ENCODE measurements around the gene KDM4B. TPM values are rescaled to one million over a fixed set of nuclear protein-coding genes. Genes with fewer than 3 reads are reported as not detected.
A peak's percentile ranks its signal among the peaks of the same experiment; 100 is the strongest.

The KDM4B gene
- polyA plus RNA-seq, 3 donors = 6.4 to 22.7 (median 12.7) TPM

- no peaks in the 10 kb centered on the region for H3K36me3 ChIP-seq (replicated peaks in 1 of 2; ENCODE audit: control insufficient read depth in 1 of 2, insufficient read depth in 2 of 2, low read length in 2 of 2)
- H3K27me3 ChIP-seq (ENCODE audit: control insufficient read depth in 2 of 2, insufficient read depth in 2 of 2, low read length in 2 of 2) = peaks cover 0 to 3% of the 10 kb centered on the region in 2 donors
- no peaks in the 10 kb centered on the region for H3K4me1 ChIP-seq (ENCODE audit: control insufficient read depth in 1 of 2, insufficient read depth in 2 of 2, low read length in 2 of 2)
- no peak overlapping the region for H3K4me3 Mint-ChIP-seq
- H3K4me3 ChIP-seq (replicated peaks in 1 of 3; ENCODE audit: low read depth in 2 of 3, low read length in 3 of 3) = no peak overlapping the region
- H3K27ac ChIP-seq (ENCODE audit: low read depth in 1 of 2, low read length in 2 of 2) = no peak overlapping the region
- H3K9ac ChIP-seq (ENCODE audit: insufficient read depth, low read length, poor library complexity, severe bottlenecking) = no peak overlapping the region
- H3K4me2 ChIP-seq (replicated peaks; ENCODE audit: extremely low read depth, low read length, poor library complexity, severe bottlenecking) = no peak overlapping the region
- no peaks in the 10 kb centered on the region for H4K20me1 ChIP-seq (ENCODE audit: insufficient read depth, low read length)
- peaks cover 0 to 12% (median 0%) of the 10 kb centered on the region in 7 donors for H3K9me3 Mint-ChIP-seq
- DNase-seq = no peak
- H3K4me1 Mint-ChIP-seq = peaks cover 3% of the 10 kb centered on the region
- H3K9me3 ChIP-seq (replicated peaks in 1 of 2; ENCODE audit: control insufficient read depth in 1 of 2, insufficient read depth in 1 of 2, low read length in 2 of 2) = no peaks in the 10 kb centered on the region
- H3K27ac Mint-ChIP-seq = peak overlapping the region in 1 of 7 donors; percentile 15
- intact Hi-C loops (cut with micrococcal nuclease) = no loop called here
- H3K27me3 Mint-ChIP-seq (ENCODE audit: low read depth in 3 of 3) = peaks cover 0 to 21% (median 16%) of the 10 kb centered on the region in 3 donors
- no peak for TF ChIP-seq CTCF (IDR thresholded peaks at IDR 0.05)
- no peaks in the 10 kb centered on the region for H3K79me2 ChIP-seq (ENCODE audit: insufficient read depth, low read length)
- no peaks in the 10 kb centered on the region for H3K36me3 Mint-ChIP-seq
- H2AFZ ChIP-seq (ENCODE audit: insufficient read depth, low read depth, low read length, poor library complexity, severe bottlenecking) = no peak overlapping the region
- 60% methylated on average over 10 of the region's 19 CpGs for WGBS (ENCODE audit: insufficient coverage)
Observed at GRCh38 chr19:5188548-5189317, 219.8 kb downstream of the KDM4B start.

- no CpG with 5 or more reads among the region's 6 CpGs for WGBS (ENCODE audit: insufficient coverage)
- Histone ChIP-seq H3K9me3 (replicated peaks in 1 of 2; ENCODE audit: control insufficient read depth in 1 of 2, insufficient read depth in 1 of 2, low read length in 2 of 2) (no peaks in the 10 kb centered on the region), H3K79me2 (ENCODE audit: insufficient read depth, low read length) (no peaks in the 10 kb centered on the region), H3K4me2 (replicated peaks; ENCODE audit: extremely low read depth, low read length, poor library complexity, severe bottlenecking) (no peak overlapping the region), H3K4me1 (ENCODE audit: control insufficient read depth in 1 of 2, insufficient read depth in 2 of 2, low read length in 2 of 2) (no peaks in the 10 kb centered on the region), H4K20me1 (ENCODE audit: insufficient read depth, low read length) (no peaks in the 10 kb centered on the region), H3K27me3 (ENCODE audit: control insufficient read depth in 2 of 2, insufficient read depth in 2 of 2, low read length in 2 of 2) (peaks cover 0 to 3% of the 10 kb centered on the region in 2 donors), H2AFZ (ENCODE audit: insufficient read depth, low read depth, low read length, poor library complexity, severe bottlenecking) (no peak overlapping the region), H3K36me3 (replicated peaks in 1 of 2; ENCODE audit: control insufficient read depth in 1 of 2, insufficient read depth in 2 of 2, low read length in 2 of 2) (no peaks in the 10 kb centered on the region), H3K27ac (ENCODE audit: low read depth in 1 of 2, low read length in 2 of 2) (no peak overlapping the region), H3K4me3 (replicated peaks in 1 of 3; ENCODE audit: low read depth in 2 of 3, low read length in 3 of 3) (no peak overlapping the region), H3K9ac (ENCODE audit: insufficient read depth, low read length, poor library complexity, severe bottlenecking) (no peak overlapping the region)
- H3K4me3 Mint-ChIP-seq = no peak overlapping the region
- H3K9me3 Mint-ChIP-seq = peaks cover 0 to 12% (median 0%) of the 10 kb centered on the region in 7 donors
- peaks cover 3% of the 10 kb centered on the region for H3K4me1 Mint-ChIP-seq
- TF ChIP-seq CTCF (IDR thresholded peaks at IDR 0.05) = no peak
- no peaks in the 10 kb centered on the region for H3K36me3 Mint-ChIP-seq
- H3K27me3 Mint-ChIP-seq (ENCODE audit: low read depth in 3 of 3) = peaks cover 0 to 21% (median 16%) of the 10 kb centered on the region in 3 donors
- no peak for DNase-seq
- H3K27ac Mint-ChIP-seq = no peak overlapping the region
- intact Hi-C loops (cut with micrococcal nuclease) = no loop called here
Observed at GRCh38 chr19:5189318-5189607, 220.3 kb downstream of the KDM4B start.

Measured in CD14-positive monocyte (primary cell).